Lower leg skin (tissue), 4 donors: ENCODE data around the gene KCTD4. TPM values are rescaled to one million over a fixed set of nuclear protein-coding genes. Genes with fewer than 3 reads are reported as not detected.

Experiments
- DNase-seq, 2 donors: peaks; one replicate each; pipeline ENCODE4 v3.0.0-alpha.2; 2019; ENCODE audit warnings: low spot score in 2 of 2
- H3K4me3 ChIP-seq: fragments of 200-600 bp; sonication (generic); 2 replicates; pipeline ENCODE4 v1.5.1; 2017; ENCODE audit warnings: mild to moderate bottlenecking, low read depth; ENCODE audit not compliant: poor library complexity, severe bottlenecking
- CTCF ChIP-seq, 3 donors: fragments of 450-650 bp; IDR thresholded peaks; one replicate each; pipeline ENCODE4 v1.5.1; 2016; ENCODE audit warnings: antibody characterized with exemption in 3 of 3, mild to moderate bottlenecking in 3 of 3, moderate library complexity in 2 of 3
- POLR2A ChIP-seq, 2 donors: fragments of 450-650 bp; IDR thresholded peaks; one replicate each; pipeline ENCODE4 v1.6.1; 2016 to 2017; ENCODE audit warnings: antibody characterized with exemption in 2 of 2, mild to moderate bottlenecking in 1 of 2, moderate library complexity in 1 of 2
- WGBS, 2 donors: methylation state at CpG; one replicate each; pipeline ENCODE4 v1.1.5; 2018; 5-methylcytosine and 5-hydroxymethylcytosine counted together
- intact Hi-C: fragments of 100-400 bp; cut with DNase I; formaldehyde crosslinking; loops from one replicate; pipeline ENCODE4 v1.15.0; 2023; ENCODE audit warnings: low total_unique reads
- total RNA-seq, 4 donors: library from RNA; depleted of rRNA; stranded (reverse); fragments of >200 nt; gene quantifications; one replicate each; pipeline ENCODE4 v1.1.0, GENCODE V29; 2016

KCTD4 gene
- total RNA-seq, 4 donors from 2014 or later, result 2.1 to 7.9 (median 4.8) TPM

- no peak overlapping the region for H3K4me3 ChIP-seq
- intact Hi-C loops, result no loop called here
- no peak for TF ChIP-seq POLR2A (IDR thresholded peaks at IDR 0.05)
- TF ChIP-seq CTCF (IDR thresholded peaks at IDR 0.05), result no peak
- 48 to 71% methylated on average over 2 of the region's 2 CpGs for WGBS, 2 donors
- no peak for DNase-seq
Measured at GRCh38 chr13:45168555-45168930, 32.3 kb downstream of the KCTD4 start.

GRCh38 chr13:45167611-45168554, 33.0 kb downstream of the KCTD4 start:
- intact Hi-C loops, result no loop called here
- WGBS, 2 donors, result 76 to 83% methylated on average over 12 of the region's 12 CpGs
- peak; percentile 78 to 86 for DNase-seq
- no peak for TF ChIP-seq POLR2A (IDR thresholded peaks at IDR 0.05)
- no peak for TF ChIP-seq CTCF (IDR thresholded peaks at IDR 0.05)
- no peak overlapping the region for H3K4me3 ChIP-seq

- WGBS, 2 donors, result 83% methylated on average over 3 of the region's 3 CpGs
- TF ChIP-seq CTCF (IDR thresholded peaks at IDR 0.05) (no peak), POLR2A (IDR thresholded peaks at IDR 0.05) (no peak)
- intact Hi-C loops, result no loop called here
- H3K4me3 ChIP-seq, result no peak overlapping the region
- DNase-seq, result no peak
Measured at GRCh38 chr13:45166858-45167257, 34.0 kb downstream of the KCTD4 start.

GRCh38 chr13:45162821-45163220, 38.0 kb downstream of the KCTD4 start:
- DNase-seq, result no peak
- 37 to 66% methylated on average over 1 of the region's 1 CpG for WGBS, 2 donors
- TF ChIP-seq CTCF (IDR thresholded peaks at IDR 0.05) (no peak), POLR2A (IDR thresholded peaks at IDR 0.05) (no peak)
- intact Hi-C loops, result no loop called here
- H3K4me3 ChIP-seq, result no peak overlapping the region

- TF ChIP-seq POLR2A (IDR thresholded peaks at IDR 0.05) (no peak), CTCF (IDR thresholded peaks at IDR 0.05) (no peak)
- WGBS, 2 donors, result 80 to 91% methylated on average over 1 of the region's 1 CpG
- intact Hi-C loops, result no loop called here
- no peak overlapping the region for H3K4me3 ChIP-seq
- DNase-seq, result no peak
Measured at GRCh38 chr13:45162194-45162593, 38.7 kb downstream of the KCTD4 start.
